Suprapubic skin (tissue), 4 donors: ENCODE measurements around the gene SH3PXD2B. TPM values are rescaled to one million over a fixed set of nuclear protein-coding genes. Genes with fewer than 3 reads are reported as not detected.
A peak's percentile ranks its signal among the peaks of the same experiment; 100 is the strongest.

Source experiments
- DNase-seq, 2 donors: peaks; one replicate each; pipeline ENCODE4 v3.0.0-alpha.2; 2019; ENCODE audit warnings: low spot score in 2 of 2
- H3K27ac ChIP-seq: fragments of 200-600 bp; sonication (generic); one replicate; pipeline ENCODE4 v1.5.1; 2019
- H3K27me3 ChIP-seq: fragments of 200-600 bp; sonication (generic); one replicate; pipeline ENCODE4 v1.5.1; 2019
- H3K36me3 ChIP-seq: fragments of 200-600 bp; sonication (generic); one replicate; pipeline ENCODE4 v1.5.1; 2019
- H3K4me1 ChIP-seq: fragments of 200-600 bp; sonication (generic); one replicate; pipeline ENCODE4 v1.5.1; 2019
- H3K4me3 ChIP-seq: fragments of 200-600 bp; sonication (generic); one replicate; pipeline ENCODE4 v1.5.1; 2019; ENCODE audit warnings: mild to moderate bottlenecking
- H3K9me3 ChIP-seq: fragments of 200-600 bp; sonication (generic); one replicate; pipeline ENCODE4 v1.5.1; 2019
- EP300 ChIP-seq: sonication (generic); formaldehyde crosslinking; IDR thresholded peaks from one replicate; pipeline ENCODE4 v1.6.1; 2017; ENCODE audit warnings: antibody characterized with exemption
- POLR2A ChIP-seq, 2 donors: fragments of 450-650 bp; IDR thresholded peaks; one replicate each; pipeline ENCODE4 v1.6.1; 2017; ENCODE audit warnings: antibody characterized with exemption in 2 of 2, mild to moderate bottlenecking in 2 of 2, moderate library complexity in 2 of 2
- POLR2AphosphoS5 ChIP-seq, 3 donors: sonication (generic); formaldehyde crosslinking; IDR thresholded peaks; one replicate each; pipeline ENCODE4 v1.6.1; 2017; ENCODE audit warnings: antibody characterized with exemption in 3 of 3
- WGBS: methylation state at CpG from one replicate; pipeline ENCODE4 v1.1.5; 2018; 5-methylcytosine and 5-hydroxymethylcytosine counted together
- total RNA-seq, 4 donors: library from RNA; depleted of rRNA; stranded (reverse); fragments of >200 nt; gene quantifications; one replicate each; pipeline ENCODE4 v1.1.0, GENCODE V29; 2016
- TF ChIP-seq, protein P1 (sequence below), 2 donors: fragments of 200-600 bp in 1 of 2; fragments of 450-650 bp in 1 of 2; sonication (generic) in 1 of 2; IDR thresholded peaks; one replicate each; pipeline ENCODE4 v1.5.1; 2016 to 2019; ENCODE audit warnings: antibody characterized with exemption in 2 of 2, mild to moderate bottlenecking in 1 of 2, moderate library complexity in 1 of 2

Gene SH3PXD2B
- total RNA-seq, 4 donors from 2014 or later = 29.1 to 42.1 (median 31.3) TPM

GRCh38 chr5:172319708-172320441 lies 134.4 kb downstream of the SH3PXD2B start:
- TF ChIP-seq, protein P1, sequence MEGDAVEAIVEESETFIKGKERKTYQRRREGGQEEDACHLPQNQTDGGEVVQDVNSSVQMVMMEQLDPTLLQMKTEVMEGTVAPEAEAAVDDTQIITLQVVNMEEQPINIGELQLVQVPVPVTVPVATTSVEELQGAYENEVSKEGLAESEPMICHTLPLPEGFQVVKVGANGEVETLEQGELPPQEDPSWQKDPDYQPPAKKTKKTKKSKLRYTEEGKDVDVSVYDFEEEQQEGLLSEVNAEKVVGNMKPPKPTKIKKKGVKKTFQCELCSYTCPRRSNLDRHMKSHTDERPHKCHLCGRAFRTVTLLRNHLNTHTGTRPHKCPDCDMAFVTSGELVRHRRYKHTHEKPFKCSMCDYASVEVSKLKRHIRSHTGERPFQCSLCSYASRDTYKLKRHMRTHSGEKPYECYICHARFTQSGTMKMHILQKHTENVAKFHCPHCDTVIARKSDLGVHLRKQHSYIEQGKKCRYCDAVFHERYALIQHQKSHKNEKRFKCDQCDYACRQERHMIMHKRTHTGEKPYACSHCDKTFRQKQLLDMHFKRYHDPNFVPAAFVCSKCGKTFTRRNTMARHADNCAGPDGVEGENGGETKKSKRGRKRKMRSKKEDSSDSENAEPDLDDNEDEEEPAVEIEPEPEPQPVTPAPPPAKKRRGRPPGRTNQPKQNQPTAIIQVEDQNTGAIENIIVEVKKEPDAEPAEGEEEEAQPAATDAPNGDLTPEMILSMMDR (IDR thresholded peaks at IDR 0.05) = no peak
- TF ChIP-seq POLR2A (IDR thresholded peaks at IDR 0.05) (no peak), POLR2AphosphoS5 (IDR thresholded peaks at IDR 0.05) (no peak), EP300 (no peak)
- whole genome bisulfite sequencing = 53% methylated on average over 4 of the region's 4 CpGs
- Histone ChIP-seq H3K36me3 (no peaks in the 10 kb centered on the region), H3K4me1 (peaks cover 8% of the 10 kb centered on the region), H3K4me3 (no peak overlapping the region), H3K27me3 (no peaks in the 10 kb centered on the region), H3K27ac (no peak overlapping the region), H3K9me3 (no peaks in the 10 kb centered on the region)
- DNase-seq = peak in 1 of 2 donors; percentile 31

DNA sequence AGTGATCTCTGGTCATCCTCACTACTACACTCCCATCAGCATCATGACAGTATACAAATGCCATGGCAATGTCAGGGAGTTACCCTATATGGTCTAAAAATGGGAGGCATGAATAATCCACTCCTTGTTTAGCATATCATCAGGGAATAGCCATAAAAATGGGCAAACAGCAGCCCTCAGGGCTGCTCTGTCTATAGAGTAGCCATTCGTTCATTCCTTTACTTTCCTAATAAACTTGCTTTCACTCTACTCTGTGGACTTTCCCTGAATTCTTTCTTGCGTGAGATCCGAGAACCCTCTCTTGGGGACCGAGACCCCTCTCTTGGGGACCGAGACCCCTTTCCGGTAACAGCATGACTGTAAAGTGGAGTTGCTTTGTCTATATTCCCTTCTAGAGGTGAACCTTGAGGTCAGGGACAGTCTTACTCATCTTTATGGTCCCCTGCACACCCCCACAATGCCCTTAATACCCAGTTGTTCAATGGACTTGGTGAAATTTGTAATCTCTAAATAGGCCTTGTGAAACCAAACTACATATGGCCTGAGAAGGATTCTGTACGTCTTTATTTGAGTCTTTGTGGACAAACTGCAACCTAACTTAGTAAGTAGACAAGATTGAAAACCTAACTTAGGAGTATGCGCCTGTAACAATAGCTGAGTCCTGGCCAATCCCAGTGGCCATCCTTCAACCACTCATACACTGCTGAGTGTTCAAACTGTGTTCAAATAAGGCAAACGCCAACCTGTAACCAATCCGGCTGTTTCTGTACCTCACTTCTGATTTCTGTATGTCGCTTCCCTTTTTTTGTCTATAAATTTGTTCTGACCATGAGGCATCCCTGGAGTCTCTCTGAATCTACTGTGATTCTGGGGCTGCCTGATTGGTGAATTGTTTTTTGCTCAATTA lies 138.5 kb downstream of the SH3PXD2B start:
- H3K27me3 ChIP-seq = no peaks in the 10 kb centered on the region
- WGBS = 96% methylated on average over 11 of the region's 11 CpGs
- H3K27ac ChIP-seq = no peak overlapping the region
- H3K4me3 ChIP-seq = no peak overlapping the region
- no peaks in the 10 kb centered on the region for H3K4me1 ChIP-seq
- TF ChIP-seq POLR2A (IDR thresholded peaks at IDR 0.05) (no peak), EP300 (no peak)
- H3K36me3 ChIP-seq = no peaks in the 10 kb centered on the region
- H3K9me3 ChIP-seq = no peaks in the 10 kb centered on the region
- peak in 1 of 2 donors; percentile 35 for DNase-seq

DNA sequence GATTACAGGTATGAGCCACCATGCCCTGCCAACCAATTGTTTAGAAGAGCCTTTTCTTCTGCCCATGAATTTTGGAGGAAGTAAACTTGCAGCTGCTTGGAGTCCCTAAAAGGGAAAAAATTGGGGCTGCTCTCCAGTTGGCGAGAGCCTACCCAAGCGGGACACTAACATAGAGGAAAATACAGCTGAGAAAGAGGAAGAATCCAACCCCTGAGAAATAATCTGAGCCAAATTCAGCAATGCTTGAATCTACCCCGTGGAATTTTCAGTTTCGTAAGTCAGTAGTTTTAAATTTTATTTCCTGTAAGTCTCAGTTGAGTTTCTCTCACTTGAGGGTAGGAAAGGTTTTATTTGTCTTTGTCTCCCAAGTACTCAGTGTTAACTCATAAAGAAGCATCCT lies 140.4 kb downstream of the SH3PXD2B start:
- Histone ChIP-seq H3K27me3 (no peaks in the 10 kb centered on the region), H3K4me1 (no peaks in the 10 kb centered on the region), H3K27ac (no peak overlapping the region), H3K36me3 (no peaks in the 10 kb centered on the region), H3K9me3 (no peaks in the 10 kb centered on the region), H3K4me3 (no peak overlapping the region)
- WGBS = 86% methylated on average over 4 of the region's 4 CpGs
- DNase-seq = no peak
- no peak for TF ChIP-seq POLR2A (IDR thresholded peaks at IDR 0.05)
- no peak for TF ChIP-seq POLR2AphosphoS5 (IDR thresholded peaks at IDR 0.05)
- TF ChIP-seq, protein P1 (IDR thresholded peaks at IDR 0.05) = no peak
- TF ChIP-seq EP300 = no peak

DNA sequence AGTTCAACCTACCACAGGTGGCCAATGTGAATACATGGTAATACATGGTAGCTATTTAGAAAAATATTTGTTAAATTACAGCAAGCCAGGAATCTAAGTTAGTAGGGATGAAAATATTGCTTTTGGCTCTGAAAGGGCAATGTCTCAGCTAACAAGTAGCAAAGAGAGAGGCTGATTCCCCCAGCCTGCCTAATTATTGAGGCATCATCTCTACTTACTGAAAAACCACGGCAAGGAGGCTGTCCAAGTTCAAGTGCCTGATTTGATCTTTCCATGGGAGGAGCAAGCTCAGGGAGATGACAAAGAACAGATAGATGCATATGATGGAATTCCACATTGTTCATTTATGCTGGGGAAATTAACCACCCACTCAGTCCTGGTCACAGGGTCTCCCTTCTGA lies 142.0 kb downstream of the SH3PXD2B start:
- 44% methylated on average over 1 of the region's 1 CpG for WGBS
- DNase-seq = no peak
- Histone ChIP-seq H3K4me1 (no peaks in the 10 kb centered on the region), H3K36me3 (no peaks in the 10 kb centered on the region), H3K27ac (no peak overlapping the region), H3K4me3 (no peak overlapping the region), H3K27me3 (no peaks in the 10 kb centered on the region), H3K9me3 (no peaks in the 10 kb centered on the region)
- TF ChIP-seq POLR2A (IDR thresholded peaks at IDR 0.05) (no peak), EP300 (no peak), POLR2AphosphoS5 (IDR thresholded peaks at IDR 0.05) (no peak)
- TF ChIP-seq, protein P1 (IDR thresholded peaks at IDR 0.05) = no peak

DNA sequence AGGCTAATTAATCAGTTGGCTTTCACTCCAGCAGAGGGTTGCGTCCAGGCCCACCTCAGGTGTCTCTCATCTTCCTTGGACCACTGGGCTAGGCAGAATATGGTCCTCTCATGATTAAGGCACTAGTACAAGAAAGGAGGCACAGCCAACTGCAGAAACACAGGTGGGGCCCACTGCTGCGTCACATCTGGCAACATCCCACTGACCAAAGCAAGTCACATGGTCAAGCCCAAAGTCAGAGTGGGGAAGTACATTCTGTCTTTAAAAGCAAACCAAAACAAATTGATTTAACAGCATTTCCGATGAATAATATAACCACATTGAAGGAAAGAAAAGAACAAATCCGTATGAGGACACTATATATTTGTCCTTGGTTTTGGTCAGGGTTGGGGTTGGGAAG lies 142.7 kb downstream of the SH3PXD2B start:
- H3K36me3 ChIP-seq = no peaks in the 10 kb centered on the region
- H3K4me3 ChIP-seq = no peak overlapping the region
- DNase-seq = no peak
- no peaks in the 10 kb centered on the region for H3K9me3 ChIP-seq
- H3K27me3 ChIP-seq = no peaks in the 10 kb centered on the region
- 86% methylated on average over 4 of the region's 4 CpGs for WGBS
- H3K4me1 ChIP-seq = no peaks in the 10 kb centered on the region
- TF ChIP-seq POLR2AphosphoS5 (IDR thresholded peaks at IDR 0.05) (no peak), POLR2A (IDR thresholded peaks at IDR 0.05) (no peak), EP300 (no peak)
- TF ChIP-seq, protein P1 (IDR thresholded peaks at IDR 0.05) = no peak
- H3K27ac ChIP-seq = no peak overlapping the region
